Right cardiac atrium (tissue), 5 donors: ENCODE data around the gene OSGIN1. TPM values are rescaled to one million over a fixed set of nuclear protein-coding genes. Genes with fewer than 3 reads are reported as not detected.
"Not testable (repeated sequence)": the region's sequence is repeated elsewhere in the genome, so short reads cannot be mapped to it uniquely, and the experiment has no call there.

ENCODE experiments used
- ATAC-seq, 2 donors: fragments of 200-7000 bp; cut with Tn5 transposase; one replicate each; pipeline versions ENCODE4 v1.8.0 to v1.9.1; 2020; ENCODE audit warnings: moderate library complexity in 2 of 2, mild to moderate bottlenecking in 1 of 2
- DNase-seq, 3 donors: peaks; one replicate each; pipeline ENCODE4 v3.0.0-alpha.2; 2020
- H3K27ac ChIP-seq: one replicate; pipeline ENCODE4 v1.5.1; 2013; ENCODE audit warnings: mild to moderate bottlenecking, low read length, control low read depth, moderate library complexity
- H3K27me3 ChIP-seq: one replicate; pipeline ENCODE4 v1.6.1; 2013; ENCODE audit not compliant: control insufficient read depth, insufficient read depth
- H3K4me1 ChIP-seq: one replicate; pipeline ENCODE4 v1.6.1; 2013; ENCODE audit warnings: low read length; ENCODE audit not compliant: control insufficient read depth, insufficient read depth
- H3K4me3 ChIP-seq: one replicate; pipeline ENCODE4 v1.5.1; 2013; ENCODE audit warnings: low read length, control low read depth
- H3K9me3 ChIP-seq: one replicate; pipeline ENCODE4 v1.6.1; 2013; ENCODE audit warnings: low read length; ENCODE audit not compliant: control insufficient read depth
- WGBS: extraction: QIAGEN DNeasy Blood & Tissue Kit; methylation state at CpG from one replicate; pipeline ENCODE4 v1.1.7; 2013; 5-methylcytosine and 5-hydroxymethylcytosine counted together
- intact Hi-C, 4 donors: fragments of 100-400 bp; cut with DNase I; formaldehyde crosslinking; loops; one replicate each; pipeline versions ENCODE4 v1.11.0 to v1.14.0; 2022 to 2023
- polyA plus RNA-seq: library from polyadenylated mRNA; stranded (reverse); fragments of 200-250 nt; gene quantifications from one replicate; pipeline ENCODE4 v1.2.3, GENCODE V29; 2013
- total RNA-seq, 4 donors: library from RNA; stranded (reverse); fragmentation: NEBNext Ultra II Directional; extraction: Animal tissue kit (Norgen Biotek cat#: 25700); gene quantifications; one replicate each; pipeline ENCODE4 v1.2.1, GENCODE V29; 2021
- donor health status: healthy with polysubstance abuse.
- donor health status: DM: no; HTN: yes; CAD: no.
- donor health status: DM: no; HTN: no; CAD: no.
- donor health status: DM: no; HTN: yes; CAD: no; lungs with severe emphysema.
- donor health status: DM: yes; HTN: yes; CAD: no.

The OSGIN1 gene
- total and polyA plus RNA-seq, 5 donors, result 2.4 to 6.8 (median 3.6) TPM

GRCh38 chr16:83943516-83944050 is 9.5 kb upstream of the OSGIN1 start:
- Histone ChIP-seq H3K27me3 (no peaks in the 10 kb centered on the region), H3K4me3 (no peak overlapping the region), H3K9me3 (no peaks in the 10 kb centered on the region), H3K4me1 (no peaks in the 10 kb centered on the region), H3K27ac (no peak overlapping the region)
- intact Hi-C loops, result no loop called here
- WGBS, result 92% methylated on average over 10 of the region's 10 CpGs
- ATAC-seq (no peak), DNase-seq (peak in 2 of 3 donors; percentile 14 to 16)

- H3K27me3 ChIP-seq, result no peaks in the 10 kb centered on the region
- H3K9me3 ChIP-seq, result no peaks in the 10 kb centered on the region
- intact Hi-C loops, result no loop called here
- DNase-seq (no peak), ATAC-seq (no peak)
- no peak overlapping the region for H3K4me3 ChIP-seq
- WGBS, result 92% methylated on average over 10 of the region's 10 CpGs
- H3K4me1 ChIP-seq, result no peaks in the 10 kb centered on the region
- no peak overlapping the region for H3K27ac ChIP-seq
Measured at GRCh38 chr16:83945587-83945986, 7.5 kb upstream of the OSGIN1 start.

GRCh38 chr16:83946154-83946780 is 6.8 kb upstream of the OSGIN1 start:
- Histone ChIP-seq H3K9me3 (no peaks in the 10 kb centered on the region), H3K4me1 (no peaks in the 10 kb centered on the region), H3K4me3 (no peak overlapping the region), H3K27ac (no peak overlapping the region), H3K27me3 (no peaks in the 10 kb centered on the region)
- 79% methylated on average over 24 of the region's 24 CpGs for WGBS
- ATAC-seq, result no peak
- DNase-seq, result no peak
- intact Hi-C loops, result no loop called here

GRCh38 chr16:83946781-83947566 is 6.1 kb upstream of the OSGIN1 start:
- Histone ChIP-seq H3K27me3 (no peaks in the 10 kb centered on the region), H3K27ac (no peak overlapping the region), H3K4me1 (no peaks in the 10 kb centered on the region), H3K4me3 (no peak overlapping the region), H3K9me3 (no peaks in the 10 kb centered on the region)
- 88% methylated on average over 21 of the region's 21 CpGs for WGBS
- ATAC-seq, result no peak
- DNase-seq, result peak in 1 of 3 donors; percentile 7
- intact Hi-C loops, result no loop called here

GRCh38 chr16:83947642-83948234 is 5.3 kb upstream of the OSGIN1 start:
- Histone ChIP-seq H3K4me3 (no peak overlapping the region), H3K9me3 (no peaks in the 10 kb centered on the region), H3K4me1 (peaks cover 3% of the 10 kb centered on the region), H3K27ac (no peak overlapping the region), H3K27me3 (no peaks in the 10 kb centered on the region)
- 90% methylated on average over 14 of the region's 14 CpGs for WGBS
- intact Hi-C loops, result no loop called here
- DNase-seq, result peak in 1 of 3 donors; percentile 22
- no peak for ATAC-seq

- Histone ChIP-seq H3K9me3 (no peaks in the 10 kb centered on the region), H3K4me3 (no peak overlapping the region), H3K27ac (no peak overlapping the region), H3K4me1 (peaks cover 7% of the 10 kb centered on the region), H3K27me3 (no peaks in the 10 kb centered on the region)
- intact Hi-C loops, result no loop called here
- 84% methylated on average over 13 of the region's 13 CpGs for WGBS
- ATAC-seq, result no peak
- no peak for DNase-seq
Measured at GRCh38 chr16:83948914-83949723, 3.9 kb upstream of the OSGIN1 start.

GRCh38 chr16:83949724-83950001 is 3.4 kb upstream of the OSGIN1 start:
- DNase-seq, result no peak
- Histone ChIP-seq H3K4me1 (peaks cover 7% of the 10 kb centered on the region), H3K9me3 (no peaks in the 10 kb centered on the region), H3K27ac (no peak overlapping the region), H3K27me3 (no peaks in the 10 kb centered on the region), H3K4me3 (no peak overlapping the region)
- intact Hi-C loops, result loop anchor here in 2 of 4 donors (10.0 kb wide), 2 partner anchors 125 to 225 kb away; no protein-coding TSS in a partner anchor
- no peak for ATAC-seq
- WGBS, result 88% methylated on average over 5 of the region's 5 CpGs

GRCh38 chr16:83950862-83951399 is 2.1 kb upstream of the OSGIN1 start:
- 75% methylated on average over 10 of the region's 10 CpGs for WGBS
- DNase-seq, H3K4me3 ChIP-seq, H3K27me3 ChIP-seq, H3K27ac ChIP-seq, H3K9me3 ChIP-seq, ATAC-seq, H3K4me1 ChIP-seq: not testable (repeated sequence)
- intact Hi-C loops, result loop anchor here in 2 of 4 donors (10.0 kb wide), 2 partner anchors 126 to 224 kb away; no protein-coding TSS in a partner anchor

- WGBS, result 51% methylated on average over 8 of the region's 8 CpGs
- DNase-seq, result no peak
- intact Hi-C loops, result loop anchor here in 2 of 4 donors (10.0 kb wide), 2 partner anchors 127 to 223 kb away; no protein-coding TSS in a partner anchor
- no peak for ATAC-seq
- Histone ChIP-seq H3K27ac (no peak overlapping the region), H3K9me3 (no peaks in the 10 kb centered on the region), H3K4me1 (peaks cover 7% of the 10 kb centered on the region), H3K27me3 (no peaks in the 10 kb centered on the region), H3K4me3 (no peak overlapping the region)
Measured at GRCh38 chr16:83951544-83951943, 1.5 kb upstream of the OSGIN1 start.

- ATAC-seq, result no peak
- DNase-seq, result peak in 1 of 3 donors; percentile 74
- 26% methylated on average over 8 of the region's 8 CpGs for WGBS
- H3K4me3 ChIP-seq, result peak overlapping the region; percentile 61
- no peaks in the 10 kb centered on the region for H3K27me3 ChIP-seq
- intact Hi-C loops, result loop anchor here in 2 of 4 donors (10.0 kb wide), 2 partner anchors 128 to 222 kb away; no protein-coding TSS in a partner anchor
- peak overlapping the region; percentile 70 for H3K27ac ChIP-seq
- no peaks in the 10 kb centered on the region for H3K9me3 ChIP-seq
- H3K4me1 ChIP-seq, result peaks cover 7% of the 10 kb centered on the region
Measured at GRCh38 chr16:83952587-83952939, 477 bp upstream of the OSGIN1 start.
